ENCODE data around the gene NOXO1. TPM values are rescaled to one million over a fixed set of nuclear protein-coding genes. Genes with fewer than 3 reads are reported as not detected.
A peak's percentile ranks its signal among the peaks of the same experiment; 100 is the strongest.

NOXO1 gene
- total and polyA plus RNA-seq, 4 donors: 0.28 to 0.67 (median 0.63) TPM; not detected in 1

GRCh38 chr16:1968146-1968953 lies 12.9 kb downstream of the NOXO1 start:
- no peak for DNase-seq (ENCODE audit: low spot score)
- Histone ChIP-seq H3K27ac (ENCODE audit: low read depth in 1 of 2, low read length in 2 of 2) (no peak overlapping the region), H3K4me3 (ENCODE audit: low read depth in 1 of 3, low read length in 3 of 3) (no peak overlapping the region), H3K9ac (ENCODE audit: low read depth in 1 of 2, low read length in 2 of 2) (no peak overlapping the region), H3K27me3 (ENCODE audit: control insufficient read depth in 4 of 4, insufficient read depth in 4 of 4, low read length in 3 of 4) (no peaks in the 10 kb centered on the region), H3K9me3 (ENCODE audit: control insufficient read depth in 4 of 4, low read length in 3 of 4) (no peaks in the 10 kb centered on the region), H3K4me1 (ENCODE audit: control insufficient read depth in 4 of 4, insufficient read depth in 4 of 4, low read length in 3 of 4) (peaks cover 7 to 34% (median 31%) of the 10 kb centered on the region in 4 donors), H3K36me3 (ENCODE audit: control insufficient read depth in 4 of 4, insufficient read depth in 3 of 4, low read depth in 1 of 4, low read length in 3 of 4) (peaks cover 0 to 4% (median under 1%) of the 10 kb centered on the region in 4 donors)
- WGBS: 91% methylated on average over 41 of the region's 41 CpGs
- TF ChIP-seq NR2F2 (IDR thresholded peaks at IDR 0.05): no peak
- TF ChIP-seq JUND (IDR thresholded peaks at IDR 0.05): no peak
- TF ChIP-seq RAD21 (IDR thresholded peaks at IDR 0.05): no peak
- TF ChIP-seq FOXA2 (IDR thresholded peaks at IDR 0.05): no peak
- no peak for TF ChIP-seq HNF4A (conservative IDR thresholded peaks at IDR 0.05)
- TF ChIP-seq, protein P1, sequence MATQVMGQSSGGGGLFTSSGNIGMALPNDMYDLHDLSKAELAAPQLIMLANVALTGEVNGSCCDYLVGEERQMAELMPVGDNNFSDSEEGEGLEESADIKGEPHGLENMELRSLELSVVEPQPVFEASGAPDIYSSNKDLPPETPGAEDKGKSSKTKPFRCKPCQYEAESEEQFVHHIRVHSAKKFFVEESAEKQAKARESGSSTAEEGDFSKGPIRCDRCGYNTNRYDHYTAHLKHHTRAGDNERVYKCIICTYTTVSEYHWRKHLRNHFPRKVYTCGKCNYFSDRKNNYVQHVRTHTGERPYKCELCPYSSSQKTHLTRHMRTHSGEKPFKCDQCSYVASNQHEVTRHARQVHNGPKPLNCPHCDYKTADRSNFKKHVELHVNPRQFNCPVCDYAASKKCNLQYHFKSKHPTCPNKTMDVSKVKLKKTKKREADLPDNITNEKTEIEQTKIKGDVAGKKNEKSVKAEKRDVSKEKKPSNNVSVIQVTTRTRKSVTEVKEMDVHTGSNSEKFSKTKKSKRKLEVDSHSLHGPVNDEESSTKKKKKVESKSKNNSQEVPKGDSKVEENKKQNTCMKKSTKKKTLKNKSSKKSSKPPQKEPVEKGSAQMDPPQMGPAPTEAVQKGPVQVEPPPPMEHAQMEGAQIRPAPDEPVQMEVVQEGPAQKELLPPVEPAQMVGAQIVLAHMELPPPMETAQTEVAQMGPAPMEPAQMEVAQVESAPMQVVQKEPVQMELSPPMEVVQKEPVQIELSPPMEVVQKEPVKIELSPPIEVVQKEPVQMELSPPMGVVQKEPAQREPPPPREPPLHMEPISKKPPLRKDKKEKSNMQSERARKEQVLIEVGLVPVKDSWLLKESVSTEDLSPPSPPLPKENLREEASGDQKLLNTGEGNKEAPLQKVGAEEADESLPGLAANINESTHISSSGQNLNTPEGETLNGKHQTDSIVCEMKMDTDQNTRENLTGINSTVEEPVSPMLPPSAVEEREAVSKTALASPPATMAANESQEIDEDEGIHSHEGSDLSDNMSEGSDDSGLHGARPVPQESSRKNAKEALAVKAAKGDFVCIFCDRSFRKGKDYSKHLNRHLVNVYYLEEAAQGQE (IDR thresholded peaks at IDR 0.05): no peak
- TF ChIP-seq RXRA (IDR thresholded peaks at IDR 0.05): no peak
- no peak for TF ChIP-seq ATF3 (IDR thresholded peaks at IDR 0.05)
- TF ChIP-seq SP1 (IDR thresholded peaks at IDR 0.05): no peak
- TF ChIP-seq, protein P2, sequence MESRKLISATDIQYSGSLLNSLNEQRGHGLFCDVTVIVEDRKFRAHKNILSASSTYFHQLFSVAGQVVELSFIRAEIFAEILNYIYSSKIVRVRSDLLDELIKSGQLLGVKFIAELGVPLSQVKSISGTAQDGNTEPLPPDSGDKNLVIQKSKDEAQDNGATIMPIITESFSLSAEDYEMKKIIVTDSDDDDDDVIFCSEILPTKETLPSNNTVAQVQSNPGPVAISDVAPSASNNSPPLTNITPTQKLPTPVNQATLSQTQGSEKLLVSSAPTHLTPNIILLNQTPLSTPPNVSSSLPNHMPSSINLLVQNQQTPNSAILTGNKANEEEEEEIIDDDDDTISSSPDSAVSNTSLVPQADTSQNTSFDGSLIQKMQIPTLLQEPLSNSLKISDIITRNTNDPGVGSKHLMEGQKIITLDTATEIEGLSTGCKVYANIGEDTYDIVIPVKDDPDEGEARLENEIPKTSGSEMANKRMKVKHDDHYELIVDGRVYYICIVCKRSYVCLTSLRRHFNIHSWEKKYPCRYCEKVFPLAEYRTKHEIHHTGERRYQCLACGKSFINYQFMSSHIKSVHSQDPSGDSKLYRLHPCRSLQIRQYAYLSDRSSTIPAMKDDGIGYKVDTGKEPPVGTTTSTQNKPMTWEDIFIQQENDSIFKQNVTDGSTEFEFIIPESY (IDR thresholded peaks at IDR 0.05): no peak
- TF ChIP-seq, protein P3, sequence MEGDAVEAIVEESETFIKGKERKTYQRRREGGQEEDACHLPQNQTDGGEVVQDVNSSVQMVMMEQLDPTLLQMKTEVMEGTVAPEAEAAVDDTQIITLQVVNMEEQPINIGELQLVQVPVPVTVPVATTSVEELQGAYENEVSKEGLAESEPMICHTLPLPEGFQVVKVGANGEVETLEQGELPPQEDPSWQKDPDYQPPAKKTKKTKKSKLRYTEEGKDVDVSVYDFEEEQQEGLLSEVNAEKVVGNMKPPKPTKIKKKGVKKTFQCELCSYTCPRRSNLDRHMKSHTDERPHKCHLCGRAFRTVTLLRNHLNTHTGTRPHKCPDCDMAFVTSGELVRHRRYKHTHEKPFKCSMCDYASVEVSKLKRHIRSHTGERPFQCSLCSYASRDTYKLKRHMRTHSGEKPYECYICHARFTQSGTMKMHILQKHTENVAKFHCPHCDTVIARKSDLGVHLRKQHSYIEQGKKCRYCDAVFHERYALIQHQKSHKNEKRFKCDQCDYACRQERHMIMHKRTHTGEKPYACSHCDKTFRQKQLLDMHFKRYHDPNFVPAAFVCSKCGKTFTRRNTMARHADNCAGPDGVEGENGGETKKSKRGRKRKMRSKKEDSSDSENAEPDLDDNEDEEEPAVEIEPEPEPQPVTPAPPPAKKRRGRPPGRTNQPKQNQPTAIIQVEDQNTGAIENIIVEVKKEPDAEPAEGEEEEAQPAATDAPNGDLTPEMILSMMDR (IDR thresholded peaks at IDR 0.05; ENCODE audit: low read depth, low read length, missing input control): no peak
- no peak for TF ChIP-seq YY1 (IDR thresholded peaks at IDR 0.05)
- TF ChIP-seq HNF4G (IDR thresholded peaks at IDR 0.05): no peak
- no peak for TF ChIP-seq TAF1 (conservative IDR thresholded peaks at IDR 0.05)
- no peak for TF ChIP-seq FOXA1 (IDR thresholded peaks at IDR 0.05)

- Histone ChIP-seq H3K9me3 (ENCODE audit: control insufficient read depth in 4 of 4, low read length in 3 of 4) (no peaks in the 10 kb centered on the region), H3K36me3 (ENCODE audit: control insufficient read depth in 4 of 4, insufficient read depth in 3 of 4, low read depth in 1 of 4, low read length in 3 of 4) (peaks cover 0 to 23% (median 7%) of the 10 kb centered on the region in 4 donors), H3K4me3 (ENCODE audit: low read depth in 1 of 3, low read length in 3 of 3) (peak within 1 kb of the TSS; percentile 81 to 97 (median 82)), H3K4me1 (ENCODE audit: control insufficient read depth in 4 of 4, insufficient read depth in 4 of 4, low read length in 3 of 4) (peaks cover 4 to 25% (median 22%) of the 10 kb centered on the region in 4 donors), H3K27ac (ENCODE audit: low read depth in 1 of 2, low read length in 2 of 2) (peak within 1 kb of the TSS; percentile 89 to 93), H3K27me3 (ENCODE audit: control insufficient read depth in 4 of 4, insufficient read depth in 4 of 4, low read length in 3 of 4) (no peaks in the 10 kb centered on the region), H3K9ac (ENCODE audit: low read depth in 1 of 2, low read length in 2 of 2) (peak within 1 kb of the TSS in 1 of 2 donors; percentile 99)
- WGBS: 96% methylated on average over 6 of the region's 6 CpGs
- TF ChIP-seq SP1 (IDR thresholded peaks at IDR 0.05): no peak
- no peak for TF ChIP-seq RAD21 (IDR thresholded peaks at IDR 0.05)
- TF ChIP-seq, protein P2 (IDR thresholded peaks at IDR 0.05): no peak
- TF ChIP-seq, protein P4, sequence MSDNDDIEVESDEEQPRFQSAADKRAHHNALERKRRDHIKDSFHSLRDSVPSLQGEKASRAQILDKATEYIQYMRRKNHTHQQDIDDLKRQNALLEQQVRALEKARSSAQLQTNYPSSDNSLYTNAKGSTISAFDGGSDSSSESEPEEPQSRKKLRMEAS (IDR thresholded peaks at IDR 0.05): no peak
- no peak for TF ChIP-seq YY1 (IDR thresholded peaks at IDR 0.05)
- TF ChIP-seq FOXA2 (IDR thresholded peaks at IDR 0.05): no peak
- DNase-seq (ENCODE audit: low spot score): no peak
These were observed 14.8 kb downstream of the NOXO1 start, which contains the start of gene RNF151 for GRCh38 chr16:1966460-1966859. TSS of gene RNF151 (plus strand) at chr16:1966856. CDS start at chr16:1966882, 26 bp downstream.

All from liver (tissue), 9 donors.